Limb (tissue), 2 donors: ENCODE results near the gene TCAIM.

Experiments
- DNase-seq, 2 donors: peaks; one replicate each; pipeline ENCODE4 v3.0.0-alpha.2; 2016; ENCODE audit errors: extremely low spot score in 2 of 2

TCAIM gene

DNA sequence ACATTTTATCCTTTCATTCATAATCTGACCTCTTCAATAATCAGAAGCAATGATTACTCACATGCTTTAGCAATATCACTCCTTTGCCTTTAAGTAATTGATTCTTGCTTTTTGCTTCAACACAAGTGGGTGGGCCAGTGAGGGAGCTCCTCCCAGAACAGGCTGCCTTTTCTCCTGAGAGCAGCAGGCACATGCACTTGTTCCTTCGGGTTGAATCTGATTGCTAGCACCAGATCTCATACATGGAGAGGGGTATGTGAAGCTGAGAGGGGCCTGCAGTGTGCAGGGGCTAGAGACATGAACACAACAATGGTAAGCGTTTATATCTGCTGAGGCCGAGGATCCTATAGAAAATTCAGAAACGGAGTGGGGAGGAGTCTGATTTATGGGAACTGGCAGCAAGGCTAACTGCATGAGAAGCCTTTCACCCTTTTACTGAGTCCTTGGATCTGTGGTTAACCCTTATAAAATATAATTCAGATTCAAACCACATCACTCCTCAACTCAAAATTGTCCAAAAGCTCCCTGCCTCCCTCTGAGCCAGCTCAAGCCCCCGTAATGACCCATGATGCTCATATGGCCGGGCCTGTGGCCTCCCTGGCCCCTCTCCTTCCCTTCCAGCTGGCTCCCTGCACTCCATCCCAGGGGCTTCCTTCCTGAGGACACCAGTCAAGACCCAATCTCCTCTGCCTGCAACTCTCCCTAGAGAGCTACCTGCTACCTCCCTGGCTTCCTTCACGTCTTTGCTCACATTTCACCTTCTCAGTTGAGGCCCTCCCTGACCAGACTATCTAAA, 106.5 kb downstream of the TCAIM start:
- no peak for DNase-seq

GRCh38 chr3:44445786-44446185, 107.2 kb downstream of the TCAIM start:
- no peak for DNase-seq

DNA sequence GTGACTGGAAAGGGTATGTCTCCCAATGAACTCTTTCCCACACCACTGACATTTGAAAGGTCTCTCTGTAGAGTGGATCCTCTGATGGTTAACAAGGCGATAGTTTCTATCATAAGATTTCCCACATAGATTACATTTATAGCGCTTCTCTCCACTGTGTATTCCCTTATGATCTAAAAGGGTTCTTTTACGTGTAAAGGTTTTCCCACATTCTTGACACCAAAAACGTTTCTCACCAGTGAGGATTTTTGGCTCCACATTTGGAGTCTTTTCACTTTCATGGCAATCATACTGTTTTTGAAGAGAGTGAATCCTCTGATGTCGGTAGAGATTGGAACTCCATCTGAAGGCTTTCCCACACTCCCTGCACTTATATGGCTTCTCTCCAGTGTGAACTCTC, 108.4 kb downstream of the TCAIM start:
- no peak for DNase-seq

- DNase-seq: no peak
Observed at GRCh38 chr3:44451441-44451840, 112.9 kb downstream of the TCAIM start.

GRCh38 chr3:44454258-44454657, 115.7 kb downstream of the TCAIM start:
- DNase-seq: no peak

DNA sequence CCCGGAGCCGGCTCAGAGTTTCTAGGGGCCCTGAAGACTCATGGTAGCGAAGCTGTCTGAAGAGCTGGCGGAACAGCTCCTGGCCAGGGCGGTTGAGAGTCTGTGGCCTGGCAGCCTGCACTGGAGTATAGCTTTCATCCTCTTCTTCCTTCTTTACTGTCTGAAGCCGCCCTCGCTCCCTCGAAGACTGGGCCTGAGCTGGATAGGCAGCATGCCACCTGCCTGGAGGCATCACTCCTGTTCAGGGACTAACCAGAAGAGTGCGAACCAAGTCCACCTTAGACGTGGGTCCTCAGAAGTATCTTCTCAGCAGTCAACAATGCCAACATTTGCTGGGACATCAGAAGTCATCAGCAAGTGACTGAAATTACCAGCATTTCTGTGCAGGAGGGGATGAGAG, 116.8 kb downstream of the TCAIM start:
- no peak for DNase-seq
